ENCODE measurements around the gene BAZ2B. TPM values are rescaled to one million over a fixed set of nuclear protein-coding genes. Genes with fewer than 3 reads are reported as not detected.

Gene BAZ2B
- total and polyA plus RNA-seq, 8 donors: 60.0 to 142 (median 101) TPM

GRCh38 chr2:159287733-159288132 is 328.6 kb downstream of the BAZ2B start:
- Histone ChIP-seq H3K4me3 (no peak overlapping the region), H3K9me3 (no peaks in the 10 kb centered on the region), H3K4me1 (peaks cover 0 to 33% of the 10 kb centered on the region in 2 donors), H3K27me3 (no peaks in the 10 kb centered on the region), H3K36me3 (no peaks in the 10 kb centered on the region), H3K27ac (peak overlapping the region; percentile 91 to 93)
- DNase-seq (no peak), ATAC-seq (no peak)
- no peak for TF ChIP-seq CTCF (IDR thresholded peaks at IDR 0.05)
- intact Hi-C loops (cut with DNase I): no loop called here

- peak overlapping the region; percentile 91 to 93 for H3K27ac ChIP-seq
- peak overlapping the region; percentile 76 to 94 for H3K4me3 ChIP-seq
- intact Hi-C loops (cut with DNase I): no loop called here
- no peak for TF ChIP-seq CTCF (IDR thresholded peaks at IDR 0.05)
- peak; percentile 96 to 100 (median 99) for DNase-seq
- H3K4me1 ChIP-seq: peaks cover 0 to 33% of the 10 kb centered on the region in 2 donors
- H3K27me3 ChIP-seq: no peaks in the 10 kb centered on the region
- ATAC-seq: peak; percentile 99
- no peaks in the 10 kb centered on the region for H3K9me3 ChIP-seq
- H3K36me3 ChIP-seq: peaks cover 0 to 3% of the 10 kb centered on the region in 2 donors
Observed at GRCh38 chr2:159286709-159287441, 329.5 kb downstream of the BAZ2B start.

GRCh38 chr2:159285929-159286708 is 330.2 kb downstream of the BAZ2B start, which contains the start of gene WDSUB1:
Gene WDSUB1, minus strand, starts transcription at chr2:159286703. Its CDS starts 3,634 bp downstream, at chr2:159283069.
- ATAC-seq: peak; percentile 63
- peaks cover 0 to 33% of the 10 kb centered on the region in 2 donors for H3K4me1 ChIP-seq
- no peaks in the 10 kb centered on the region for H3K27me3 ChIP-seq
- no peaks in the 10 kb centered on the region for H3K9me3 ChIP-seq
- intact Hi-C loops (cut with DNase I): no loop called here
- peak within 1 kb of the TSS; percentile 76 to 94 for H3K4me3 ChIP-seq
- peak; percentile 51 to 88 (median 67) for DNase-seq
- TF ChIP-seq CTCF (IDR thresholded peaks at IDR 0.05): no peak
- peak within 1 kb of the TSS; percentile 91 to 93 for H3K27ac ChIP-seq
- H3K36me3 ChIP-seq: peaks cover 0 to 8% of the 10 kb centered on the region in 2 donors

GRCh38 chr2:159285433-159285832 is 330.9 kb downstream of the BAZ2B start:
- Histone ChIP-seq H3K4me3 (peak overlapping the region; percentile 76 to 94), H3K4me1 (peaks cover 0 to 27% of the 10 kb centered on the region in 2 donors), H3K27me3 (no peaks in the 10 kb centered on the region), H3K27ac (peak overlapping the region; percentile 74 to 93), H3K36me3 (peaks cover 0 to 8% of the 10 kb centered on the region in 2 donors), H3K9me3 (no peaks in the 10 kb centered on the region)
- TF ChIP-seq CTCF (IDR thresholded peaks at IDR 0.05): no peak
- intact Hi-C loops (cut with DNase I): no loop called here
- DNase-seq (no peak), ATAC-seq (no peak)

GRCh38 chr2:159283529-159283928 is 332.8 kb downstream of the BAZ2B start:
- intact Hi-C loops (cut with DNase I): no loop called here

More at GRCh38 chr2:159283529-159283928, 332.8 kb downstream of the BAZ2B start:
- peaks cover 0 to 8% of the 10 kb centered on the region in 2 donors for H3K36me3 ChIP-seq
- TF ChIP-seq CTCF (IDR thresholded peaks at IDR 0.05): no peak
- H3K27ac ChIP-seq: no peak overlapping the region
- DNase-seq (no peak), ATAC-seq (no peak)
- H3K4me1 ChIP-seq: peaks cover 0 to 22% of the 10 kb centered on the region in 2 donors
- H3K27me3 ChIP-seq: no peaks in the 10 kb centered on the region
- H3K9me3 ChIP-seq: no peaks in the 10 kb centered on the region
- no peak overlapping the region for H3K4me3 ChIP-seq

All from left lung (tissue), 10 donors.